ENCODE results near the gene PRKAG1. TPM values are rescaled to one million over a fixed set of nuclear protein-coding genes. Genes with fewer than 3 reads are reported as not detected.

Gene PRKAG1
- total RNA-seq, 1 experiment from 2014 or later, result 34.2 TPM

- no peaks in the 10 kb centered on the region for H3K4me1 Mint-ChIP-seq (ENCODE audit: low read depth, unreplicated experiment)
- BruUV-seq (replicated peaks), result no TSS peak
- no peak for TF ChIP-seq CTCF (IDR thresholded peaks at IDR 0.05; ENCODE audit: unreplicated experiment)
- no peaks in the 10 kb centered on the region for H3K9me3 Mint-ChIP-seq (ENCODE audit: low read depth, unreplicated experiment)
- H3K4me3 Mint-ChIP-seq (ENCODE audit: low read depth, unreplicated experiment), result no peak overlapping the region
- CTCF ChIA-PET, result interaction anchor here (0.7 kb wide), 1 partner anchor 9 kb away, joined by 3 read pairs; no protein-coding TSS in a partner anchor
- H3K36me3 Mint-ChIP-seq (ENCODE audit: insufficient read depth, unreplicated experiment), result peaks cover 49% of the 10 kb centered on the region
- DNase-seq, result no peak
- intact Hi-C loops (cut with micrococcal nuclease; ENCODE audit: unreplicated experiment), result no loop called here
- H3K27me3 Mint-ChIP-seq (ENCODE audit: unreplicated experiment), result no peaks in the 10 kb centered on the region
- H3K27ac Mint-ChIP-seq (ENCODE audit: unreplicated experiment), result no peak overlapping the region
Measured at GRCh38 chr12:49046129-49046895, 27.7 kb upstream of the PRKAG1 start.

GRCh38 chr12:49044660-49045059 is 26.1 kb upstream of the PRKAG1 start:
- no peaks in the 10 kb centered on the region for H3K27me3 Mint-ChIP-seq (ENCODE audit: unreplicated experiment)
- no peak overlapping the region for H3K4me3 Mint-ChIP-seq (ENCODE audit: low read depth, unreplicated experiment)
- H3K36me3 Mint-ChIP-seq (ENCODE audit: insufficient read depth, unreplicated experiment), result peaks cover 47% of the 10 kb centered on the region
- CTCF ChIA-PET, result no interaction called here
- H3K4me1 Mint-ChIP-seq (ENCODE audit: low read depth, unreplicated experiment), result no peaks in the 10 kb centered on the region
- no TSS peak for BruUV-seq (replicated peaks)
- no peaks in the 10 kb centered on the region for H3K9me3 Mint-ChIP-seq (ENCODE audit: low read depth, unreplicated experiment)
- intact Hi-C loops (cut with micrococcal nuclease; ENCODE audit: unreplicated experiment), result no loop called here
- H3K27ac Mint-ChIP-seq (ENCODE audit: unreplicated experiment), result no peak overlapping the region
- no peak for TF ChIP-seq CTCF (IDR thresholded peaks at IDR 0.05; ENCODE audit: unreplicated experiment)
- no peak for DNase-seq

GRCh38 chr12:49043856-49044258 is 25.3 kb upstream of the PRKAG1 start:
- Mint-ChIP-seq H3K4me3 (ENCODE audit: low read depth, unreplicated experiment) (no peak overlapping the region), H3K27me3 (ENCODE audit: unreplicated experiment) (no peaks in the 10 kb centered on the region), H3K4me1 (ENCODE audit: low read depth, unreplicated experiment) (no peaks in the 10 kb centered on the region), H3K36me3 (ENCODE audit: insufficient read depth, unreplicated experiment) (peaks cover 48% of the 10 kb centered on the region), H3K9me3 (ENCODE audit: low read depth, unreplicated experiment) (no peaks in the 10 kb centered on the region), H3K27ac (ENCODE audit: unreplicated experiment) (no peak overlapping the region)
- no peak for TF ChIP-seq CTCF (IDR thresholded peaks at IDR 0.05; ENCODE audit: unreplicated experiment)
- intact Hi-C loops (cut with micrococcal nuclease; ENCODE audit: unreplicated experiment), result no loop called here
- BruUV-seq (replicated peaks), result TSS peak; percentile 18
- peak; percentile 41 for DNase-seq
- CTCF ChIA-PET, result no interaction called here

- Mint-ChIP-seq H3K36me3 (ENCODE audit: insufficient read depth, unreplicated experiment) (peaks cover 54% of the 10 kb centered on the region), H3K27ac (ENCODE audit: unreplicated experiment) (no peak overlapping the region), H3K27me3 (ENCODE audit: unreplicated experiment) (no peaks in the 10 kb centered on the region), H3K4me1 (ENCODE audit: low read depth, unreplicated experiment) (no peaks in the 10 kb centered on the region), H3K9me3 (ENCODE audit: low read depth, unreplicated experiment) (no peaks in the 10 kb centered on the region), H3K4me3 (ENCODE audit: low read depth, unreplicated experiment) (no peak overlapping the region)
- DNase-seq, result no peak
- intact Hi-C loops (cut with micrococcal nuclease; ENCODE audit: unreplicated experiment), result no loop called here
- CTCF ChIA-PET, result interaction anchor here (0.6 kb wide), 1 partner anchor 467 kb away, joined by 3 read pairs; no protein-coding TSS in a partner anchor
- TF ChIP-seq CTCF (IDR thresholded peaks at IDR 0.05; ENCODE audit: unreplicated experiment), result no peak
- no TSS peak for BruUV-seq (replicated peaks)
Measured at GRCh38 chr12:49043241-49043640, 24.7 kb upstream of the PRKAG1 start.

All from Calu3 (cell line).